Measurements from ENCODE around the gene VAPA.

The VAPA gene

GRCh38 chr18:9986156-9986930 is 72.5 kb downstream of the VAPA start:
- no peak for FAIRE-seq

GRCh38 chr18:9987345-9987744 is 73.5 kb downstream of the VAPA start:
- FAIRE-seq, result no peak

GRCh38 chr18:9987931-9988330 is 74.1 kb downstream of the VAPA start:
- FAIRE-seq, result no peak

DNA sequence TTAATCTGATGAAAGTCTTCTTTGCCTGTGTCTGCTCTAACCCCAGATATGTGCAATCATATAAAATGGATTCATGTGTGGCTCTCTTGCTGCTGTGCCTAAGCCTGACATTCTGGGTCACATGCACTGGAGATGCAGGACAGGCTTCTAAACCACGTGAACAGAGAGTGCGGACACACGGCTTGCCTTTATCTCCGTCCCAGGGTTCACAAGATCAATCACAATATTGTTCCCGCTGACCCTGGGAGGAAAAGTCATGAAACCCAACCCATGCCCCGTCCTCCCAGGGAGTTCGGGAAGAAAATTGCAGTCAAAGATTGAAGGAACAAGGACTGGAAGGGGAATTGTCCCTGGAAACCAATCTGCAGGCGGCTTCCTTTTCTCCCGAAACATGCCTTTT is 74.8 kb downstream of the VAPA start:
- no peak for FAIRE-seq

DNA sequence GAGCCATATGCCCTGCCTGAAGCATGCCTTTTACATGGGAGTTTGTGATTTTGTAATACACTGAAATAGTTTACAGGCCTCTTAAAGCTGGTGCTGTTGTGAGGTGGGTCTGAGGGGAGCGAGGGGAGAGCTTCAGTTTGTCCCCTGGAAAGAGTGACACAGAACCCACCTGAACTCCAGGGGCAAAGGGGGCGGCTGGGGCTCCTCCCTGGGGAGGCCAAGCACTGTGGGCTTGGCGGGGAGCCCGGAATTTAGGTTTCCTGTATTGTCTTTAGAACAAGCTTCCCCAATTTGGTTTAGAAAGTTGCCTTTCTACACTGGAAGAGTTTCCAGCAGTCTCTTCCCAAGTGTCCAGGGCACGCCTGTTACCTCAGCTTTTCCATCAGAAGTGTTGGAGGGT is 75.7 kb downstream of the VAPA start:
- FAIRE-seq, result no peak

- FAIRE-seq, result no peak
Observed at GRCh38 chr18:9991011-9992000, 77.5 kb downstream of the VAPA start.

GRCh38 chr18:9992300-9992972 is 78.6 kb downstream of the VAPA start:
- no peak for FAIRE-seq

- no peak for FAIRE-seq
Observed at GRCh38 chr18:9992973-9993520, 79.2 kb downstream of the VAPA start.

DNA sequence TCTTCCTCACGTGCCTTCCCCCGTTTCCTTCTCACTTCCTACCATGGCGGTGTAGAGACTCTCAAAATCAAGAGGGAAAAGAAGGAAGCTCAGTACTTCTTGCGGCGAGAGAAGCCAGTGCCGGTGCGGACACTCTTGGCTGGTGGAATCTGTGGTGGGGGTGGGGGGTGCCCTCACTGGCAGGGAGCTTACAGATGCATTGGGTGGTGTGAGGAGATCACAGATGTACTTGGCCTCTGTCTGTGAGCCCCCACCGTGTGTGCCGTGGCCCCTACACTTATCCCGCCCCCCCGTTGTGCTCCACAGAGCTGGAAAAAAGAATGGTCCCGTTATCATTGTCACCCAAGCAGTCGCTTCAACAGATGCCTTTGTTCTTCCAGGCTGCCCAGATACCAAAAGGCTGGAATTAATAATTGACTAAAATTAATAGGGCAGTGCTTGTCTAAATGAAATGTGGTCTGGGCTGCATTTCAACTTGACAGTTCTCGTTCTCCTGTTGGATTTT is 79.8 kb downstream of the VAPA start:
- no peak for FAIRE-seq

GRCh38 chr18:9994026-9994570 is 80.3 kb downstream of the VAPA start:
- no peak for FAIRE-seq

DNA sequence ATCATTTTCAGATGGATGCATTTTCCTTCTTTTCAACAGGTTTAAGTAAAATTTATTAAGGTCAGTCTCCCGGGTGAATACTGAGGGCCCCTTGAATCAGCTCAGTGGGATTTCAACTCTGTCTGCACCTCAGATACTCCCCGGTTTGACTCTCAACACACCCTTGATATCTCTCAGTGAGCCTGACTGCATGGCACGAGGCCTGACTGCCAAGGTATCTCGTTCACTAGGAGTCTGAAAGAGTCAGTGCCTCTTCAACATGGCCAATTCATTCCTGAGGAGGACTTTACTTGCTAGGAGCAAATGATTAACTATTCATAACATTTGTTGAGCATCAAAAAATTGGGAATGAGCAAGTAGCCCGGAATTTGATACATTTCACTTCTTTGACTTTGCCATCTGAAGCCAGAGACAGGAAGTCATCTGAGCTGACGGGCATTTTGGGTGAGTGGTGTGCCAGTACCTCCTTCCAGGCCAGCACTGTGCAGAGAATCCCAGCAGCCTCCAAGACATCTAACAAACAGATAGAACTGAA is 81.0 kb downstream of the VAPA start:
- FAIRE-seq, result no peak

DNA sequence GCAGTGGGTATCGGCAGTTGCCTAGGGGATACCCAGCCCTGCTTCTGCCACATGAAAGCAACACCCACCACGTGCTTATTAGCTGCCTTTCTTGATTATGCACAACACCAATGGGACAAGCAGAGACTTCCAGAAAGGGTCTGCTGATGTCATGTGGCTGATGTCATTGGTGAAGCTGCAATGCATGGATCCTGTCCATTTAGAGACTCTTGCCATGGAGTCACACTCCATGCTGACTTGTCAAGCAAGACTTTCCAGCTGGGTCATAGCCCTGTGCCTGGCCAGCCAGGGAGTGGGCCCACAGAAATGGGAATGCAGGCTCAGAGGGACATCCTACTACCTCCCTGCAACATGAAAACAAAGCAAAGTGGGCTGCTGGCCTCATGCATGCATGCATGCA is 81.8 kb downstream of the VAPA start:
- no peak for FAIRE-seq

DNA sequence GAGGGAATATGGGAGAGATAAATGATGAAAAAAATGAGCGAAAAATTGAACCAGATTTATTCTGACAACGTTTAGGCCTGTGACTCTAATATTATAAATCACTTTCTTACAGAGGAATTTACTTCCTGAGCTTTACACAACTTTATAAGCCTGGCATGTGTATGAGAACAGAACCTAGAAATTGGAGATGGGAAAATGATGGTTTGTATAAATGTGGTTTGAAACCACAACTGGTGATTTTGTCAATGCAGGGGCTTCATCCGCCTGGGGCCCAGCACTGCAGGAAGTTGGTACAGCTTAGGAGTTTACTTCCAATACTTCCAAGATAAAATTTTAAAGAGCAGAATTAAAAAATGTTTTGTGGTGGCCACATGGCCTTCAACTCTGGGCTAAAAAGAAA is 82.3 kb downstream of the VAPA start:
- no peak for FAIRE-seq

- FAIRE-seq, result no peak
Observed at GRCh38 chr18:9997711-9998110, 83.9 kb downstream of the VAPA start.

GRCh38 chr18:9998330-9998729 is 84.5 kb downstream of the VAPA start:
- FAIRE-seq, result no peak

DNA sequence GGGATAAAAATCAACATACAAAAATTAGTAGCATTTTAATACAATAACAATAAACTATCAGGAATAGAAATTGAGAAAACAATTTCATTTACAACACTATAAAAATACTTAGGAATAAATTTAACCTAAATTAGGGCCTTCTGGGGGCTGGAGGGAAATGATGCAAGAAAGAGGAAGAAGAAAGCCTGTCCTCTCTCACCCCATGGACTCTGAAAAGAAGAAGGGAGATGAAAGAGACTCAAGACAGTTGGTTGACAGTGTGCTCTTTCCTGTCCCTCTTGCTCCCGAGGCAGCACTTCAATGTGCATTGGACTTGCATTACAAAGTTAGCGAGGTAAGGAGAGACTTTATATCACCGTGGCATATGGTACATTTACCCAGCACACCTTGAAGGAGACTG is 88.5 kb downstream of the VAPA start:
- no peak for FAIRE-seq

DNA sequence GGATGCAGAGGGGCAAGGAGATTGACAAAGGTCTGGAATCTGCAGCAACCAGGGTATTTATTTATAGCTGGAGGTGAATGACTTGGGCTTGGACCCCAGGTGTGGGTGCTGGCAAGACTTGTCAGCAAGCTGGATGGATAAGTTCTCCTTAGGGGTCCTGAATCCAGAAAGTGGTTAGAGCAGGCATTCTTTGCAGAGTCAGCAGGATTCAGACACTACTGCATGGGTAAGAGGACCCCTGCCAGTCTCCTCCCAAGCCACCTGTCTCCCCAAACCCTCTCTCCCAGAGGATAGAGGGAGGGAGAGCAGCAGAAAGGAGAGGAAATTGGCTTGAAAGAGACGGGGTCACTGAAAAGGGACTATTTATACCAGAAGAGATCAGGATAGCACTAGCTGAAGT is 89.5 kb downstream of the VAPA start:
- no peak for FAIRE-seq

DNA sequence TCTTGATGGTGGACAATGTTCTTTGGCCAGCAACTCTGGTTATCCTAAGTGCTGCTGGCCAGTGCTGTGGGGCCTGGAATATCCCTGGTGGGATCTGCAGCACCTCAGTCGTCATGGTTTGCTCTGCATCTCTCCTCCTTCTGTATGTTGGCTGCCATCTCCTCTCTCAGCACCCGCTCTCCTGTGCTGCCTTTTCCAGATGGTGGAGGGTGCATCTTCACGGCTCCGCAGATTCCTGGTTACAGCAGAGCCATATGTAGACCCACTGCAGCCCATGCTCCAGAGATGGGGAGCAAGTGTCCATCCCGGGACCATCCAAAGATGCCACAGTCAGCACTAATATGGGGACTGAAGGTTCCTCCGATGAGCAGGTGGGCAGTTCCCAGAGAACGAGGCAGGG is 90.0 kb downstream of the VAPA start:
- no peak for FAIRE-seq

DNA sequence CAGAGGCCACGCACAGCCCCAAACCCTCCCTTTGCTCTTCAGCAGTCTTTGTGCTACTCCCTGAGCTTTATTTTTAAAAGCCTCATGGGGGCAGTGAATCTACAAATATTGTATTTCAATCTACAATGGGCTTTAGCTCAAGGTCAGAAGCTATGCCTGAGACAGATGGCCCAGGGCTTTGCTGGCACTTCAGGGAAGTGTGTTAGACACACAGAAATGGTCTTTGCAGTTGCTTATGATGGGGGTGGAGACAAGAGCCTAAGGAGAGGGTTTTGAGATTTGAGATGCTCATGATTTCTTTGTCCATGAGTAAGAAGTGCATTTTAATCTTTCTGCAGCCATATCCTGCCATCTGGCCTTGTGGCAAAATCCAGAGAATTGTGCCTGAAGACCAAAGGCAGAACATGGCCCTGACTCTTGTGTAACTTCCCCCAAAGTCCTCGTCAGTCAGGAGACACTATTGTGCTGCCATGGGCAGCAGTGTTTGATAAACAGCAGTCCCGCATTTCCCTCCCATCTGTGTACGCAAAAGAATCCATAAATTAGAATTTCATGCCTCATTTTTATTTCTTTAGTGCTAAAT is 92.6 kb downstream of the VAPA start:
- no peak for FAIRE-seq

GRCh38 chr18:10008006-10008647 is 94.3 kb downstream of the VAPA start:
- FAIRE-seq, result no peak
